B cell (primary cell): ENCODE measurements around the gene CHAT.

Experiments used
- EZH2 ChIP-seq: IDR thresholded peaks from 2 replicates; pipeline ENCODE4 v1.6.1; 2012; ENCODE audit warnings: borderline replicate concordance, low read depth, mild to moderate bottlenecking, moderate library complexity, low read length; ENCODE audit not compliant: insufficient read depth, poor library complexity, severe bottlenecking
- TF ChIP-seq, protein P1 (sequence below): fragments of 200-600 bp; IDR thresholded peaks from one replicate; pipeline ENCODE4 v1.8.0; 2022; ENCODE audit warnings: antibody characterized with exemption, mild to moderate bottlenecking

DNA sequence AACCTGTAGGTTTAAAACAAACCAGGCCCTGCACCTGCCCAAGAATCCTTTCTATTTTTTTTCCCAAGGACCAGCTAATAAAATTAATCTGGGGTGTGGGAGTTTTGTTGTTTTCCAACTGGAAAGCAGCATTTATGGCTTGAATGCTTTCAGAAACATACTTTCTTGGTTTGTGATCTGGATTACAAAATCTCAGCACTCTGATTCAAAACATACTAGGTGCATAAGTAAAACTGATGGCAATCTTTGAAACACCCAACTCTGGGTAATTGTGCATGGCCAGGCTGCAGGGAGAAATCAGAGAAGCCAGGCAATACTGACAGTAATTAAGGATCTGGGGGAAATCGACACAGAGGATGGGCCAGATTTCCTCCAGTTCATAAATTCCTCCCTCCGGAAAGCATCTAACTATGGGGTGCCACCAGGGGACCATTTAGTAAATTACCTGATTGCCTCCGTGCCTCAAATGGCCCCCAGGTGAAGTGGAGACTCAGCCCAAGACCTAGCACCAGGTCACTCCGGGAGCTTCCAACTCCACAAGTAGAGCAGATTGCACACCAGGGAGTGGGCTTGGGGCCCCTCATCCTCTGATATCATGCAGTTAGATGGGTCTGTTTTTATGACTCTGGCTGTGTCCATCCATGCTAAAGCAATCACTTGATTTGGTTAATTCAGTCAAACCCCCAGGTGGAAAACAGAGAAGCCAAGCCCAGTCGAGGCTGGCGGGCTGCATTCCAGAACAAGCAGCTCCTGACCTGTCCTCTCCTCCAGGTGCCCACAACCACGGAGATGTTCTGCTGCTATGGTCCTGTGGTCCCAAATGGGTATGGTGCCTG lies 50.4 kb downstream of the CHAT start:
- TF ChIP-seq, protein P1, sequence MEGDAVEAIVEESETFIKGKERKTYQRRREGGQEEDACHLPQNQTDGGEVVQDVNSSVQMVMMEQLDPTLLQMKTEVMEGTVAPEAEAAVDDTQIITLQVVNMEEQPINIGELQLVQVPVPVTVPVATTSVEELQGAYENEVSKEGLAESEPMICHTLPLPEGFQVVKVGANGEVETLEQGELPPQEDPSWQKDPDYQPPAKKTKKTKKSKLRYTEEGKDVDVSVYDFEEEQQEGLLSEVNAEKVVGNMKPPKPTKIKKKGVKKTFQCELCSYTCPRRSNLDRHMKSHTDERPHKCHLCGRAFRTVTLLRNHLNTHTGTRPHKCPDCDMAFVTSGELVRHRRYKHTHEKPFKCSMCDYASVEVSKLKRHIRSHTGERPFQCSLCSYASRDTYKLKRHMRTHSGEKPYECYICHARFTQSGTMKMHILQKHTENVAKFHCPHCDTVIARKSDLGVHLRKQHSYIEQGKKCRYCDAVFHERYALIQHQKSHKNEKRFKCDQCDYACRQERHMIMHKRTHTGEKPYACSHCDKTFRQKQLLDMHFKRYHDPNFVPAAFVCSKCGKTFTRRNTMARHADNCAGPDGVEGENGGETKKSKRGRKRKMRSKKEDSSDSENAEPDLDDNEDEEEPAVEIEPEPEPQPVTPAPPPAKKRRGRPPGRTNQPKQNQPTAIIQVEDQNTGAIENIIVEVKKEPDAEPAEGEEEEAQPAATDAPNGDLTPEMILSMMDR, result no peak
- no peak for TF ChIP-seq EZH2
